Activated CD4-positive, alpha-beta T cell treated with anti-CD3 and anti-CD28 coated beads, Interleukin-2, amount 50 U/mL, for 16 hours (primary cell): Measurements from ENCODE around the gene CCDC30.

Source experiments
- DNase-seq: peaks from one replicate; pipeline ENCODE4 v3.0.0-alpha.2; 2020

The CCDC30 gene

GRCh38 chr1:42700006-42700405 is 236.9 kb downstream of the CCDC30 start:
- no peak for DNase-seq

DNA sequence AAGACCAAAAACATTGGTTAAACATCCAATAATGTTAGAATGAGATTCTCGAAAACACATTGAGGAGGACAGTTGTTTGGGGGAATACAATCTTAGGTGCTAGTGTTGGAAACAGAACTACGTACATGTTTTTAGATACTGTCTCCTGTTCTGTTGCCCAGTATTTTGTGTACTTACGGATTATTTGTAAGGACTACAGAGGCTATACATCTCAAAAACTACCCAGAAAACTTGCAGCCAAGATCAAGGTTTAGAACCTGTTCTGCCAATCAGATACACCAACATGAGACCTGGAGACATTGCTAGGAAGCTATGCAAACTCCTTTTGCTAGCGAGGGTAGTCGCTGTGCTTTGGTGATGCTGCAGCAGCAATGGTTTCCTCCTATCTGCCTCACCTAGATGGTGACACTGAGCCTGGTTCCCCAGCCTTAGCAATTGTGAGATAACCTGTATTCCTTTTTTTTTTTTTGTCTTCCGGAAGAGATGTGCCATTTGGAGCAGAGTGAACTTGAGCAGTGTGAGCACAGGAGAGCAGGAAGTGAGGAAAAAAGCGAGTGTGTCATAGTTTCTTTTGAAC is 240.9 kb downstream of the CCDC30 start:
- no peak for DNase-seq
